Inferior parietal cortex (tissue), 1 donor: ENCODE measurements around the gene XRCC4.
A peak's percentile ranks its signal among the peaks of the same experiment; 100 is the strongest.

Experiments used
- DNase-seq: peaks from one replicate; pipeline ENCODE4 v3.0.0-alpha.2; 2016; ENCODE audit errors: extremely low spot score

XRCC4 gene

DNA sequence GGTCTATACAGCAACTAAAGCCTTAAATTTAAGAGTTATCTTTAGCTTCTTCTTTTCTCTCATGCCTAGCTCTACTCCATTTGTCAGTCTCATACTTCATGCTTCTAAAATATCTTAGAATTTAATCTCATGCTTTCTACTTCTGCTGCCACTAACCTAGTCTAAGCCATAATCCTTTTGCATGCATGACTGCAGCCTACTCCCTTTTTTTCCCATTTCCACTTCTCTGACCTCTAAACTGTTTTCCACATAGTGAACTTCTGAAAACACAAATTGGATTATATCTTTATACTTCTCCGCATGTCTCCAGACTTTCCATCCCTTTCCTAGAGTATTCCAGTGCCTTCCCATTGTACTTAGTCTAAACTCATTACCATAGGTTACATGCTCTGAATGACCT lies 193.0 kb downstream of the XRCC4 start:
- no peak for DNase-seq

DNA sequence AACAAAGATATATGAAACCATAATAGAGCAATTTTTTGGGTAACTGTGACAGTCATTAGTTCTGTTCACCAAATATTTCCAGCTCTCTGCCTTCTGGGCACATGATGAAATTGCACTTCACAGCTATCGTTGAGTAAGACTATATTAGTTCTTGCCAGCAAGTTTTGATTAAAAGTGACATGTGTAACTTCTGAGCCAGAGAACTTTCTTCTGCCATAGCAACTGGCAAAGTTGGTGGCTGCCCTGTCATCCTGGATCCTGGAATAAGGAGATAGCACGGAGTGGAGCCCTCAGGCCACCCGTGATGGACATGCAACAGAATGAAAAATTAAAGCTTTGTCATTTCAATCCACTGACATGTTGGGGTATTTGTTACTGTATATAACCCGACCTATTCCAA lies 199.8 kb downstream of the XRCC4 start:
- no peak for DNase-seq

DNA sequence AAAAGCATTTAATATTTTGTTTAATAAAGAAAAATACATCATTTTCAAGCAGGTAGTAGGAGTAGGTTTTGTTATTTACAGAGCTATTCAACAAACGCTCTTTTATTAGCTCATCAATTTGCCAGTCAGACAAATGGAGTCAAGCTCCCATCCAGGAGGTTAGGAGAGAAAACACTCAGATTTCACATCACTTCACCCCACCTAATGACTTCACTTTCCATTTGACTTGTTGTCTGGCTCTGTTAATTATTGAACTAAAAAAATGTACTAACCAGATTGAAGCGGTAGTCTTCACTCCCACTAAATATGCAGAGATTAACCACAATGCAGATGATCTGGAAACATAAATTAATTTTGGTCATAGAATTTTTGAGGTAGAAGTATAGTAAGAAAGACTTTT lies 200.6 kb downstream of the XRCC4 start:
- no peak for DNase-seq

DNA sequence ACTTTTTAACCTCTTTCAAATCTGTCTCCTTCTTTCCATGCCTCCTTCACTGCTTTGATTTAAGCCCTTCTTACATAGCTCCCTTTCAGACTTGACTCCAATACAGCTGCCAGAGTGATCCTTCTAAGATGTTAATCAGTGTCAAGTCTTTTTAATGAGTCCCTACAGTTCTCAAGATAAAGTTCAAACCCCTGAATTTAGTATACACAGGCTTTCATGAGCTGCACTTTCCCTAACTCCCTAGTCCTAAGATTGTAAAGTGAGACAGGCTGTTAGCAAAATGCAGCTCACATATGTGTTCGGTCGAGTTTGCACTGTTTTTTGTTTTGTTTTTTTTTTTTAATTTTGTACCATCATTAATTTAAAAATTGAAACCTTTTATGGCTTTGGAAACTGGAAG lies 203.8 kb downstream of the XRCC4 start:
- no peak for DNase-seq

DNA sequence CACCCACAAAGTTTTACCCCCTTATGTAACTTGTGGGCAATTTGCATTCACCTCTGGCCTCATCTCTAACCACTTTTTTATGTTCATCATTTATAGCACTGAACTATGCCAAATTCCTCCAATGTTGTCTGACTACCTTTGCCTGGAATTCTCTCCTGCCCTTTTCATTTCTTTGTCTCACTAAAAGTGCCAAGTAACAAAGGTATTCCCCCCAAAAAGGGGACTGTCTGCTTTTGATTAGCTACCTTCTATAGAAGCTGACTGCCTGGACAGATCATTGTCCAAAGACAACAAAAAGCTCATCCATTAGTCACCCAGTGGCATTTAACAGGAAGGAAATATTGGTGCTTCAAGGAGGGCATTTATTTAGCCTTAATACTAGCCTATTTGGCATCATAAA lies 204.3 kb downstream of the XRCC4 start:
- no peak for DNase-seq

DNA sequence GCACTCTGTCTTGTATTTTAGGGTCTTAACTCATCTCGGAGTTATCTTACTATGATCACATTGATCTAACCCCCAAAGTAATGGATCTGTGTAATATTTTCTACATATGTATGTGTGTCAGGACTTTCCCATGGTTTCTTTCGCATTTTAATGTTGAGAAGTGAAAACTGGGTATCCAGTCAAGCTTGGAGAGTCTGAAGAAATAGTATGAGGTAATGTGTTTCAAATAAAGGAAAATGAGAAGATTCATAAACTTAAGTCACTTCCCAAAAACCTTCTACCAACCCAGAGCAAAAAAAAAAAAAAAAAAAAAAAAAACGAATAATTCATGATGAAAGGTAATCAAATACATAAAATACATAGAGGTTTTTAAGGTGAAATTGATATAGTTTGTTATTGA lies 206.4 kb downstream of the XRCC4 start:
- no peak for DNase-seq

DNA sequence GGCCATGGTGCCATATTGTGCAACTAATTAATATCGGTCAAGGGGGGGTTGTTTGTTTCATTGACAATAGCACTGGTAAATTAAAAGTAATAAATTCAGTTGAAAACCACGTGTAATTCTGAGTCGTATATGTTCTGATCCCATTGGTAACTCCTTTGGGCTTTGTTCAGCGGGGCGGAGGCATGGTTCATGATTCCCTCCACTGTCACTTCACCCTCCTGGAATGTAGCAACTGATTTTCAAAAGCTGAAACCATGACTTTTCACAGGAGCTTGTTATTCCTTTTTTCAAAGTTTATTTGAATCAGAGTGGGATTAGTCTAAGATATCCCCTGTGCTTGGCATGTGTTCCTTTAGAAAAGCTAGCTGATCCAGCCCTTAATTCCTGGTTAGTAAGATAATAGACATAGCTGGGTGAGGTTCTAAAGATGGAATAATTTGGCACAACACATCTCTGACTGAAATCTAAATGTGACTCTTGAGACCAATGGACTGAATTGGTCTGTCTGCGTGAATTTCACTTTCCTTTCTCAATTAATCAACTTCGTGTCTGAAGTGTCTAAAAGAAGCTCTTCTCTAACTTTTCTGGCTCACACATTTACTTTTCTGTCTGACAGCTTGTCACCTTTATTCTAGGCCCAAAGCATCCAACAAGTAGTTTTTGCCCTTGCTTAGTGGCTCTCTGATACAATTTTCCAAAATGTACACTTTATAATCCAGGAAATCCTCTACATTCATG lies 208.5 kb downstream of the XRCC4 start:
- DNase-seq: no peak

DNA sequence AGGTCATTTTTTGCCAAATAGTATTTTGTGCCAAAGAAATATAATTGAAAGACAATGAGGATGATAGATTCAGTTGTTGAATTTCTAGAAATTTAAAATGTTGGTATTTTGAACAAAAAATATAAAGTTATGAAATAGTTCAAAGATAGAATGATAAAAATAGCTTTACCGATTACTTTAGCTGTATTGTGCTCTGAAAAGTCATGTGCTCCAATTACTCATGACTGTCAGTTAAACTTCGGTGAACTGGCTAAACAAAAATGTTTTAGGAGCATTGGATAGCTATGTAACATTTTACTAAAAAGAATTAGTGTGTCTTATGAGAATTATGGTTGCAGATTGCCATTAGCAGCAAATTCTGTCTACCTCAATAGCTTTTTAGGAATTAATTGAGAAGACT lies 216.9 kb downstream of the XRCC4 start:
- no peak for DNase-seq

DNA sequence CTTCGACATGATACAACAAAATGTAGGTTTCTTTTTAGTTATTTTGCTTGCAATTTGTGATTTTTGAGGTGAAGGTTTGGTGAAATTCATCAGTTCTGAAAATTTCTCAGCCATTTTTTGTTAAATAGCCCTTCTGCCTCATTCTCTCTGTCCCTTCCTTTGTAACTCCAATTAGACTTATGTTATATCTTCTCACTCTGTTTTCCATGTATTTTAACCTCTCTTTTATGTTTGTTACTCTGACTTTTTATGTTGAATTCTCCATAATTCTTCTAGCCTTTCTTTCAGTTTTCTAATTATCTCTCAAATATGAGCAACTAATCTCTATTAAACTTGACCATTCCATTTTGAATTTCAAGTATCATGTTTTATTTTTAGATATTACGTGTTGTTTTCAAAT lies 222.0 kb downstream of the XRCC4 start:
- no peak for DNase-seq

DNA sequence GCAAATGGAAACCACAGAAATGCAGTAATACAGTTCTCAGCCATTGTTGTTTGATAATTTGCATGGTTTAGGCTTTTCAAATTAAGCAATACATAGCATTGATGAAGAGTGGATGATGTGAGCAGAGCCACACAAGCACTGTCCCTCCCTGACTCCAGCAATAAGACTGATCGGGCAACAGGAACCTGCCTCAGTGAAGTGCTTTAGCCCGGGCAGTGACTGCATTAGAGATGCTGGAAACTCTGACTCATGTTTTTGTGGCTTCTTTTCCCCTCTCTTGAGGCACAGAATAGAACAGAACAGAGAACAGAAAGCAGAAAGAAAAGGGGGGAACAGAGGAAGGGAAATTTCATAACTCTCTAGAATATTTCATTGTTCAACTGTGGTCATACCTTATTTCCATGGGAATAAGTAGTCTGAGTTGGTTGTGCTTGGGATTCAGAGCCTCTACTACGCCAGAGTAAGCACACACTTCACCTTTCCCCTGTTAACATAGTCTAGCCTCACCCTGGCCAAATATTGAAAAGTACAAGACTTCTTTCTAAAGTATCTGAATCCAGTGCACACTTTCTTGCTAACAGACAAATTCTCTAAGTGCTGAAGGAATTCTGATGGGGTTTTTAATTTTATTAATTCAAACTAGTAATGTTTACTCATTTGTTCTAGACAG lies 229.4 kb downstream of the XRCC4 start:
- DNase-seq: no peak

DNA sequence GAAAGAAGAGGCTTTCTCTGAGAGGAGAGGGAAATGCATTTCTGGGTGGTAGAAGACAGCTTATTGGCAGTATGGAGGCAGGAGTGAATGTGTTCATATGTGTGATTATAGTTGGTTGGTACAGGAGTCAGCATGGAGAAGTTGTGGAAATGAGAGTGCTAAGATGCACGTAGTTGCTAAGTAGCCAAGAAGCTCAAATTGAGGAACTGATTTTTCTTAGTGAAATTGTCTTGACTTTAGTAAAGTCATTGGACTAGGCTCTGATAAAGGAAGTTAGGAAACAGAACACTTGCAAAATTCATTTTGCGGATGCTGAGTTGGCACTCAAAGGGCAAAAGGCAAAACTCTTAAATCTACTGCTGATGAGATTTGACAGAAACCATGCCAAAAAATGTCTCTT lies 235.3 kb downstream of the XRCC4 start:
- peak; percentile 8 for DNase-seq

DNA sequence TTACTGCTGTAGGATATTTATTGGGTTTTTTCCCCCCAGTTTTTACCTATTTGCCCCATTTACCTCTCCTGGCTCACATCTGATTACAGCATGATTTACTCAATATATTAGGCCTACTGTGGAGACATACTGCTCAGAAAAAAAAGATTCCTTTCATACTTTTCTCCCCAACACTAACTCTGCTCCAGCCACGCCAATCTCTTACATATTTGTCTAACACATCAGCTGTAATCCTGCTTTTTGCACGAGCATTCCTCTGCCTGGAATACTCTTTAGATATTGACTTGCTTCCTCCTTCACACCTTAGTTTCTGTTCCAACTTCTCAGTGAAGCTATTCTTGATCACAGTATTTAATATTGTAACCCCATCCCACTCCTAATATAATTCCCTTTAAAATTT lies 236.1 kb downstream of the XRCC4 start:
- no peak for DNase-seq

DNA sequence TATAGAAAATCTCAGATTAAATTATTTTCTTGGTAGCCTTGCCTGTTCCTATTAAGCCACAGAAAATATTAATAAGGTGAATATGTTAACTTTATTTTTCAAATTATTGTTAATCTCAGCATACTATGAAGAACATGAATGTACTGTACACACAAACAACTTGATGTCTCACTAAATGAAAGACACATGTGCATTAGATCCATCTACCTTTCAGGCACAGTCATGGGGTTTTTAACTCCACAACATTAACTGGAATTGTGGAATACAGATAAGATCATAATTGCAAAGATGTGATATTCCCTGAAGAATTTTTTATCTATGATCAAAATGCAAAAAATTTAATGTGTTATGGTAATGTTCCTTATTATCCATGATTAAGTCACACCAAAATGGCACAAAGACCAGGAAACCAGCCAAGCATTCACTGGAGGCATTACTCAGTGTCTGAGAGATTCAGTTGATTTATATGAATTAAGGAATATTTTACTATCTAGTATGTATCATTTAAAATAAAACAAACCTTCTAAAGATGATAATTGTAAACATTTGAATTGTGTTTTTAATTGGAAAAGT lies 244.2 kb downstream of the XRCC4 start:
- no peak for DNase-seq

DNA sequence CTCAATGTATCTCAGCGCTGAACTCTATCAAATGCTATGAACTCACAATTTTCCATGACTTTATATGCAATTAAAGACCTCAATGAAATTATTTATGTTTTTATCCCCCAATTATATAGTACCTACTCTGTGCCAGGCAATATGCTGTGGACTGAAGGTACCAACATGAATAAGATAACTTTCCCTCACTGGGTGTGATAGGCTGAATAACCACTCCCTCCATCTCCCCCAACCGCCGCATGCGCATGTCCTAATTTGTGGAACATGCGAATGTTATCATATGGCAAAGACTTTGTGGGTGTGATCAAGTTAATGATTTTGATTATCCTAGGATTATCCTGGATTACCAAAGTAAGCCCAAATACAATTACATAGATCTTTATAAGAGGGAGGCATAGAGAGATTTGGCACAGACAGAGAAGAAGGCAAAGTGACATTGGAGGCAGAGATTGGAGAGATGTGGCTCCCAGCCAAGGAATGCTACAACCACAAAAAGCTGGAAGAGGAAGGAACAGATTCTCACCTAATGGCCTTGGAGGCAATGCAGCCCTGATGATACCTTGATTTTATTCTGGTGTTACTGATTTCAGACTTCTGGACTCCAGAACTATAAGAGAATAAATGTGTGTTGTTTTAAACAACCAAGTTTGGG lies 245.1 kb downstream of the XRCC4 start:
- no peak for DNase-seq

DNA sequence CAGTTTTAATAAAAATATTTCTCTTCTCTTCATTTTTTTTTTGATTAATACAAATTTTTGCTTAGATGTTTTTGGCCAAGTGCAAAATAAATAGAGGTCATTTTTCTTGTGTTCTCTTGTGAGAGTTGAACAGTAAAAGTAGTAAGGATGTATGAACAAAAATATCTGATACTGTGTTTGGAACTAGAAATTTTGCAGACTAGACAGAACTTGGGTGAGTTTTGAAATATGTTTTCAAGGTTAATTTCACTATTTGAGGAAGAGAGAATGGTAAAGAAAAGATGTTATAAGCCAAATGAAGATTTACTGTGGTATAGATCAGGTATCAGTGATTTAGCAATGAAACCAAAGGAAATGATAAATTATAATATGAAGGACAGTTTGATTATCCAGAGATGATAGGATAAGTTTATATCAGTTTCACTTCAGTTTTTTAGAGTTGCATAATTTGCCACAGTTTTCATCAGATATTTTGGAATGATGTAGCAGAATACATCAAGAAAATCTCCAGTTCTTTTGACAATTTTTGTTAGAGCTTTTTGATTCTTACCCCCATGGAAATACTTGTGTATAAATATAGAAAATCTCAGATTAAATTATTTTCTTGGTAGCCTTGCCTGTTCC lies 246.3 kb downstream of the XRCC4 start:
- no peak for DNase-seq

DNA sequence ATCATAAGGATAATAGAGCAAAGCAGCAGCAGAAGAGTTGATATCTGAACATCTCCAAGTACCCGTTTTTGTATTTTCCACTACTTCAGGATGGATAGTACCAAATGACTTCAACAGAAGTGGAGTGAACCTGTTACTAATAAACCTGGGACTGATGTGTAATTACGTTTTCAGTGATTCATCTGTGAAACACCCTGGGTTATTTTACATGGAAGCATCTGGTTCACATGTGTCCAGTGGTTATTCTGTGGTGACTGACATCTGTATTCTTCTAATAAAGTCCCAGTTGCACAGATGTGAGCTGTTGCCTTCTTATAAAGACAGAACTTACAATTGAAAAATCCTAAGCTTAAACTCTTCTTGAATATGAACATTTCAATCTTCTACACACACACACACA lies 254.5 kb downstream of the XRCC4 start:
- no peak for DNase-seq

DNA sequence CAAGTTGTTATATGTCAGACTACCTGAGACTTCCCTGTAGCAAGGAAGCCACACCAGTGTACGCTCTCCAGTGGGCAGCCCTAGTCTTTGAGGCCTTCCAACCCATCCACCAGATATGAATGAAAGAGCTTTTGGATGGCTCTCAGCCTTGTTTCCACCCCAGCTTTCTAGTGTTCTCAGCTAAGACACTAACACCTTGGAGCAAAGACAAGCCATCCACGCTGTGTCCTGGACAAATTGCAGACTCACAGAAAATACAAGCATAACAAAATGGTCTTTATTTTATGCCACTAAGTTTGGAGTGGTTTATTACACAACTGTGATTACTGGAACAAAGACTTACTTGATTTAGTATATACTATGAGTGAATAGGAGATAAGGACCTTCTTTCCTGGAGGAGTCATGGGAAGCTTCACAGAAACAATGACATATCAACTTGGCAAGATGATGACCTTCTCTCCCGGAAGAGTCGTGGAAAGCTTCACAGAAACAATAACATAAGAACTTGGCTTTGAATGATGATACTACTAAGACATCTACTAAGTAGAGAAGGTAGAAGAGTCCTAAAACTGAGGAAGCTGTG lies 260.2 kb downstream of the XRCC4 start:
- no peak for DNase-seq

DNA sequence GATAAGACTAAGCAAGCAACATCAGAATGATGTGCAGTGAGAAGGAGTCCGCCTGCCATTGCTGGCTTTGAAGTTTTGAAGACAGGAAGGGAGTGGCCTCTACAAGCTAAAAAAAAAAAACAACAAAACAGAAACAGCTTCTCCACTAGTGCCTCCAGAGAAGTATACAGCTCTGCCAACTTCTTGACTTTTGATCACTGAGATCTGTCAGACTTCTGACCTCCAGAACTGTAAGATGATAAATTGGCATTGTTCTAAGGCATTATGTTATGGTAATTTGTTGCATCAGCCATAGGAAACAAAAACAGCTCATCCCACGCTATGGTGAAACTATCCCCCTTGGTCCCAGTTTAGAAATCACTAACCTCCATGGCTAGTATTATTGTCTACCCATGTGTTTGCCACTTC lies 263.2 kb downstream of the XRCC4 start:
- no peak for DNase-seq

DNA sequence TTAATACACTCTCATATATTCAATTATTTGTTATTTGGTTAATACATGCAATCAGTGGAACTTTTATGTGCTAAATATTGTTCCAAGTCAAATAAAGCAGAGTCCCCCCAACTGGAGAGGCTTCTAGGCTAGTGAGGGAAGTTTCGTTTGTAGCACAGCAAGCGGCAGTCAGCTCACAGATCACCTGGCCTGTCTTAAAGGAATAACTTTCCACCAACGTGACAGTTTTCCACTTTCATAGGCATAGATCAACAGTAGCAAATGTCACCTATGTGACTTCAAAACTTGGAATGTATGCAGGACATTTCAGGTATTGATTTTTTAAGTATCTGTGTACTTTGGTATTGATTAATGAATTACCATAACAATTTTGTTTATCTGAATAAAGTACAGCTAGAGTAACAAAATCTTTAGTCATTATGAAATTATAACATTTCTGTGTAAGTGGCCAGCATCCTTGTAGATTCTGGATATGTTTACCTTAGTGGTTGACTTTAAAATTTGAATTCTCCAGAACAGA lies 264.5 kb downstream of the XRCC4 start:
- no peak for DNase-seq

DNA sequence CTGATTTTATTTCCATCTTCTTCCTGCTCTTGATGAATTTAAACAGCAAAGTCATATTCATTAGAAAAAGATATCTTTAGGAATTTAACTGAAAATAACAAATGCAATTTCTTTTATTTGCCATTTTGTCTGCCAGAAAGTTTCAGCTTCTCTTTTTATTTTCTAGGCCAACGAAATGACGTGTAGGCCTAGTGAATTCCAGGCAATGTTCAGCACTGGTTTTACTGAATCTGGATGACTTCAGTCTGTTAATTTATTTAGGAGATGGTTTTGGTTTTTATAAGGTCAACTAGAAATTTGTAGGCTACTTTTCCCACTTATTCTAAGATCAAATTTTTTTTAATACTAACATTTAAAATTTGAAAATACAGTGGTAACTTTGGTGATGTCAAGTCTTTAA lies 265.1 kb downstream of the XRCC4 start:
- DNase-seq: no peak

DNA sequence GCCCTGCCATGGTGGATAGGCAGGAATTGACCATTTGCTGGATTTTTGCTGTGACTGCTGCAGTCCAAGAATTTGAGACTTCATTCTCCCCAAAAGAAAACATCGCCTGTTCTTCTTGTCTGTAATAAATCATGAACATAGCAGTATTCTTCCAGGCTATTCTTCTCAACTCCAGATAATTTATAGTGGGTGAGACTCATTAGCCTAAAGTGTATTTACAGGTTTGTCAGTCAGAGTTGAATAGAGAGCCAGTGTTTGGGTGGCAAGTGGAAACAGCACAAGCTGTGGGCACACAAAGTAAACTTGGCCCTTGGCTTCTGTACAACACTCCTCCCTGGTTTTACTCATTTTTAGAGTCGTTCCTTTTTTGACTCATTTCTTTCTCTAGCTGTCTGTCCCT lies 266.0 kb downstream of the XRCC4 start:
- no peak for DNase-seq

DNA sequence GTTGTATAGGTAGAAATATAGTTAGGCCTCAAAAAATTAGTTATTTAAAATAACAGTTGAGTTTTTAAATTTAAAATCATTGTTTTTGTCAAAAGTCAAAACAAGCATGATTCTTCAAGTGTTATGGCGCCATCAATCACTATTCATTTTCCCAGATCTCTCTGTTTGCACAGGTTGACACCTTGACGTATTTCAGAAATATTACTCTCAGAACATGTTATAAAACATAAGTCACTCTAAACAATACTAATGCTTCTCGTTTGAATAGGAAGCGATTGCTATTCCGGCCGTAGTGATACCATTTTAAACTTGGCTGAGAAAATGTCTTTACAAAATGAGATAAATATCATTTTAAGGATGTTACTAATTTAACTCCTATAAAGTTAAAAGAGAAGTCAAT lies 268.1 kb downstream of the XRCC4 start:
- DNase-seq: no peak
